GM19193 (cell line): ENCODE measurements around the gene HRH1.

ENCODE experiments used
- POLR2A ChIP-seq: IDR thresholded peaks from 4 replicates; pipeline ENCODE4 v1.6.1; 2011; ENCODE audit not compliant: insufficient read depth, insufficient read length; ENCODE audit errors: extremely low read depth

Gene HRH1

GRCh38 chr3:11290743-11291680 is 136.7 kb downstream of the HRH1 start:
- TF ChIP-seq POLR2A: no peak

DNA sequence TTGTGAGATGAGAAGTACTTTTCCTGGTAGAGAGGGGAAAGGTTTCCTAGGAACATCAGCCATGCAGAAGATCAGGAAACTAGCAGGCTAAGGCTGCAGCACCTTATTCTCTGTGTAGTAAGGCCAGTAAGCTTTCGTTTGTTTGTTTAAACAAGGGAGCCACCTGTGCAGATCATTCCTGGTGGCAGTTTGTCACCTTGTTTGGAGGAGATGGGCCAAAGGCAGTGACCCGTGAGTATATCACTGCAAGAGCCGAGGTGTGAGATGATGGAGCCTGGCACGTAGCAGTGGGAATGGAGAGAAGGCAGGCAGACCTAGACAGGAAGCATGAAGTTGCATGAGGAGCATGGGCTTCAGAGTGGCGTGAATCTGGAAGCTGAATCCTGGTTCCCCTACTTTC is 137.5 kb downstream of the HRH1 start:
- TF ChIP-seq POLR2A: no peak

- no peak for TF ChIP-seq POLR2A
Measured at GRCh38 chr3:11297126-11297525, 142.8 kb downstream of the HRH1 start.

GRCh38 chr3:11300970-11301369 is 146.7 kb downstream of the HRH1 start:
- no peak for TF ChIP-seq POLR2A

GRCh38 chr3:11302444-11302843 is 148.2 kb downstream of the HRH1 start:
- no peak for TF ChIP-seq POLR2A

GRCh38 chr3:11304175-11304574 is 149.9 kb downstream of the HRH1 start:
- TF ChIP-seq POLR2A: no peak

GRCh38 chr3:11305509-11305908 is 151.2 kb downstream of the HRH1 start:
- no peak for TF ChIP-seq POLR2A

DNA sequence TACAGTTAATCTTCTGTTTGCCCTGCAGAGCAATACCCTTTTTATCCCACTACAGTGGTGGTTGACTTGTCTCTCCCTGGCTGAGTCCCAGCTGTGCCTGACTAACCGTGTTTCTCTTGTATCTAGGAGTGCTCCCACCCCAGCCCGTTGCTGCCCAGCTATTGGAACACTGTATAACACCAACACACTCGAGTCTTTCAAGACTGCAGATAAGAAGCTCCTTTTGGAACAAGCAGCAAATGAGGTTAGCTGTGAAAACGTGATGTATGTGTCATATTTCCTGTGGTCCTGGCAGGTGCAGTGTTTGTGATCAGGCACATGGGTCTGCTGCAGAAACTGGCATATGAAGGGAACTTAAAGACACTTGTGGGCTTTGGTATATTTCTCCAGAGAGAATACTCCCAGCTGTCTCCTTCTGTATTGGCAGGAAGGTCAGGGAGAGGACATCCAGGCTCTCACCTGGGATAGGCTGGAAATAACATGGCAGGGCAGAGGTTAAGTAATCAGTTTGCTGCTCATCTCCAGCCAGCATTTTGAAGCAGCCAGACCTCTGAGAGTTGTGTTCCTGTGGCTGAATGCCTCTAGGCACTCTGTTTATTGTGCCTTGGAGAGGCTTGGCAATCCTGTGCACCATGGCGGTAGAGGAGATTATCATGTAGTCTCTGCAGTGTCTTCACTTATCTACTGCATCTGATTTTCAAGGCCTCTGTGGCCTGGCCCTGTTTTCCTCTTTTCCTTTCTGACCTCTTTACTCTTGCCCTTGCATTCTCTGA is 152.7 kb downstream of the HRH1 start:
- TF ChIP-seq POLR2A: no peak

GRCh38 chr3:11307830-11308432 is 153.6 kb downstream of the HRH1 start:
- no peak for TF ChIP-seq POLR2A

DNA sequence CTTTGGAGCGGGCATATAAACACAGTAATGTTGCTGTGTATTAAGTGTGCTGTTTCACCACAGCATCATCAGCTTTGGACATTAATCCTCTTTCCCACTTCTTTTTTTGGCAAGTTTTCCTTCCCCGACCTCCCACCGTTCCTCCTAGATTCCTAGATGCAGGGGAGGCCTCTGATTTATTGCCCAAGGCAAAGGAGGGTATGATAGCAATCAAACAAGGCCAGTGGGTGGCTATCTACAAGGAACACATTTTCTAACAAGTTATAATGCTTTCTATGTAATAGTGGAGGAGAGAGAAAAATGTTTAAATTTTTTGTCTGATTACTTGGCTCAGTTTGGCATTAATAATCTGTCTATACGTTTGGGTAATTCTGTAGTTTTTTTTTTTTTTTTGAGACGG is 156.0 kb downstream of the HRH1 start:
- no peak for TF ChIP-seq POLR2A

GRCh38 chr3:11312166-11312565 is 157.9 kb downstream of the HRH1 start:
- no peak for TF ChIP-seq POLR2A
